GM12878 (cell line): ENCODE results near the gene TMPRSS6. TPM values are rescaled to one million over a fixed set of nuclear protein-coding genes. Genes with fewer than 3 reads are reported as not detected.

ENCODE experiments used
- ATAC-seq: fragments of 200-7000 bp; cut with Tn5 transposase; 3 replicates; pipeline ENCODE4 v1.9.1; 2020; ENCODE audit warnings: mild to moderate bottlenecking, moderate library complexity
- BruUV-seq: library from RNA; stranded (reverse); fragments of 400-500 nt; replicated peaks from 2 replicates; lab custom pipeline; 2021; lab: Mats Ljungman, UMichigan
- CTCF ChIA-PET: fragments of 300-600 bp; sonication (Branson Sonifier 250); formaldehyde crosslinking; extraction: SDS; loops from one replicate; lab custom pipeline; 2021; ENCODE audit warnings: inconsistent platforms; lab: Yijun Ruan, JAX
- POLR2A ChIA-PET: fragments of 350-600 bp; formaldehyde crosslinking; extraction: SDS; loops from one replicate; lab custom pipeline; 2021; ENCODE audit warnings: inconsistent platforms; lab: Charles Lee
- RAD21 ChIA-PET: fragments of 300-600 bp; sonication (Branson Sonifier 250); formaldehyde crosslinking; loops from one replicate; lab custom pipeline; 2023; ENCODE audit warnings: antibody characterized with exemption; ENCODE audit not compliant: unreplicated experiment; lab: Charles Lee
- SMC1A ChIA-PET: fragments of 300-600 bp; sonication (Branson Sonifier 250); formaldehyde crosslinking; loops from one replicate; lab custom pipeline; 2023; ENCODE audit not compliant: unreplicated experiment, uncharacterized antibody; lab: Charles Lee
- DNase-seq: peaks from one replicate; pipeline ENCODE4 v3.0.0-alpha.2; 2011; ENCODE audit warnings: low read depth, low spot score
- FAIRE-seq: peaks from 3 replicates; lab custom pipeline; 2011; peaks lifted over from hg19 to GRCh38; lab: Jason Lieb, UNC
- H2AFZ ChIP-seq: 2 replicates; pipeline ENCODE4 v1.6.0; 2011; ENCODE audit warnings: low read depth, low read length, control low read depth; ENCODE audit not compliant: control insufficient read depth
- H3K27ac ChIP-seq: 2 replicates; pipeline ENCODE4 v1.5.1; 2011; ENCODE audit warnings: control low read depth; ENCODE audit not compliant: control insufficient read depth, insufficient read depth
- H3K27me3 ChIP-seq, 2 experiments: replicated peaks in 1 of 2; 2 replicates each; pipeline versions ENCODE4 v1.6.0 to v1.6.1; 2011; ENCODE audit warnings: low read length in 1 of 2; ENCODE audit not compliant: control insufficient read depth in 2 of 2, insufficient read depth in 2 of 2
- H3K36me3 ChIP-seq, 2 experiments: 2 replicates each; pipeline ENCODE4 v1.5.1; 2011; ENCODE audit warnings: low read length in 1 of 2; ENCODE audit not compliant: control insufficient read depth in 2 of 2, insufficient read depth in 2 of 2
- H3K4me1 ChIP-seq: 2 replicates; pipeline ENCODE4 v1.6.1; 2011; ENCODE audit warnings: mild to moderate bottlenecking, low read length, moderate library complexity, mixed read lengths; ENCODE audit not compliant: control insufficient read depth, insufficient read depth
- H3K4me2 ChIP-seq: 2 replicates; pipeline ENCODE4 v1.6.0; 2011; ENCODE audit warnings: control low read depth; ENCODE audit not compliant: control insufficient read depth, insufficient read depth
- H3K4me3 ChIP-seq: fragments of 200-600 bp; sonication (generic); 2 replicates; pipeline ENCODE4 v1.5.1; 2016
- H3K79me2 ChIP-seq: 2 replicates; pipeline ENCODE4 v1.6.0; 2011; ENCODE audit warnings: low read length; ENCODE audit not compliant: control insufficient read depth, insufficient read depth
- H3K9ac ChIP-seq: 2 replicates; pipeline ENCODE4 v1.8.0; 2011; ENCODE audit warnings: low read length, control low read depth, mixed read lengths; ENCODE audit not compliant: control insufficient read depth, insufficient read depth
- H3K9me3 ChIP-seq: replicated peaks from 3 replicates; pipeline ENCODE4 v1.5.1; 2011; ENCODE audit warnings: mild to moderate bottlenecking, low read length; ENCODE audit not compliant: control insufficient read depth, insufficient read depth
- H4K20me1 ChIP-seq: 2 replicates; pipeline ENCODE4 v1.6.0; 2011; ENCODE audit not compliant: control insufficient read depth, insufficient read depth
- EED ChIP-seq: sonication (generic); IDR thresholded peaks from 2 replicates; pipeline ENCODE4 v1.6.1; 2016; ENCODE audit warnings: antibody characterized with exemption, low read depth
- ESRRA ChIP-seq: IDR thresholded peaks from 2 replicates; pipeline ENCODE4 v1.6.1; 2012; ENCODE audit warnings: mild to moderate bottlenecking, low read length, improper control_type of control experiment
- ETV6 ChIP-seq, 2 experiments: fragments of 450-650 bp in 1 of 2; IDR thresholded peaks in 1 of 2; conservative IDR thresholded peaks in 1 of 2; 2 replicates each; pipeline ENCODE4 v1.6.1; 2014; ENCODE audit warnings: antibody characterized with exemption in 1 of 2, borderline replicate concordance in 1 of 2, low read depth in 1 of 2, mild to moderate bottlenecking in 1 of 2, moderate library complexity in 1 of 2
- IRF4 ChIP-seq: IDR thresholded peaks from 2 replicates; pipeline ENCODE4 v1.6.1; 2011; ENCODE audit warnings: low read depth, low read length
- KLF5 ChIP-seq: fragments of 450-650 bp; IDR thresholded peaks from 2 replicates; pipeline ENCODE4 v1.6.1; 2014; ENCODE audit warnings: mild to moderate bottlenecking; ENCODE audit not compliant: partially characterized antibody
- RELA ChIP-seq: fragments of 450-650 bp; IDR thresholded peaks from 2 replicates; pipeline ENCODE4 v1.8.0; 2014; ENCODE audit warnings: borderline replicate concordance; ENCODE audit not compliant: partially characterized antibody
- YY1 ChIP-seq: IDR thresholded peaks from 2 replicates; pipeline ENCODE4 v1.6.1; 2011; ENCODE audit warnings: low read depth, mild to moderate bottlenecking, low read length
- WGBS: methylation state at CpG from one replicate; pipeline ENCODE4 v1.1.6; 2016; ENCODE audit warnings: low lambda C conversion rate; ENCODE audit not compliant: insufficient replicate concordance, insufficient coverage; ENCODE audit errors: missing lambda C conversion rate; 5-methylcytosine and 5-hydroxymethylcytosine counted together
- in situ Hi-C: fragments of 300-500 bp; cut with MboI; formaldehyde crosslinking; loops from 9 replicates; pipeline ENCODE4 v1.14.3; 2018; ENCODE audit warnings: mixed read lengths
- intact Hi-C: fragments of 100-400 bp; cut with micrococcal nuclease; formaldehyde crosslinking; loops from one replicate; pipeline ENCODE4 v1.14.2; 2022; ENCODE audit not compliant: unreplicated experiment
- polyA plus RNA-seq, 11 experiments: library from polyadenylated mRNA; depleted of rRNA in 4 of 11; unstranded in 6 of 11; stranded (reverse) in 5 of 11; fragments of >200 nt; fragmentation: Nextera tagmentation in 4 of 11; fragmentation: Illumina TruSeq in 1 of 11; extraction: Ambion mirVana in 4 of 11; extraction: Trizol in 1 of 11; gene quantifications; 1 replicate in 1 of 11; 2 replicates in 10 of 11; pipeline versions ENCODE4 v1.2.1 to v1.2.3, GENCODE V29; 2011 to 2016; ENCODE audit warnings: inconsistent platforms in 2 of 11, missing spikeins in 2 of 11, low read depth in 1 of 11
- total RNA-seq, 4 experiments: library from RNA; depleted of rRNA in 3 of 4; stranded (reverse); fragments of >200 nt in 3 of 4; fragmentation: Illumina TruSeq in 1 of 4; extraction: Trizol in 1 of 4; gene quantifications; 2 replicates each; pipeline versions ENCODE4 v1.2.1 to v1.2.3, GENCODE V29; 2013 to 2021
- TF ChIP-seq, protein P1 (sequence below): fragments of 450-650 bp; IDR thresholded peaks from 2 replicates; pipeline ENCODE4 v1.6.1; 2017; ENCODE audit warnings: mild to moderate bottlenecking, moderate library complexity
- TF ChIP-seq, protein P2 (sequence below): IDR thresholded peaks from 2 replicates; pipeline ENCODE4 v1.6.1; 2011; ENCODE audit warnings: borderline replicate concordance, low read depth, mild to moderate bottlenecking, moderate library complexity, mixed read lengths, low read length; ENCODE audit not compliant: insufficient read depth; ENCODE audit errors: extremely low read length
- TF ChIP-seq, protein P3 (sequence below): fragments of 450-650 bp; formaldehyde crosslinking; IDR thresholded peaks from 2 replicates; pipeline ENCODE4 v1.4.0; 2022; ENCODE audit warnings: mild to moderate bottlenecking, moderate library complexity
- TF ChIP-seq, protein P4 (sequence below): IDR thresholded peaks from 2 replicates; pipeline ENCODE4 v1.6.1; 2012; ENCODE audit warnings: low read depth, low read length, improper control_type of control experiment
- TF ChIP-seq, protein P5 (sequence below): fragments of 450-650 bp; conservative IDR thresholded peaks from 2 replicates; pipeline ENCODE4 v1.6.1; 2017; ENCODE audit warnings: mild to moderate bottlenecking, moderate library complexity

The TMPRSS6 gene
- total and polyA plus RNA-seq, 10 of the 15 experiments (the other 5 are each of a cell fraction or from before 2014, with no cell fraction given), result 0.06 to 0.69 (median 0.19) TPM; not detected in 6

DNA sequence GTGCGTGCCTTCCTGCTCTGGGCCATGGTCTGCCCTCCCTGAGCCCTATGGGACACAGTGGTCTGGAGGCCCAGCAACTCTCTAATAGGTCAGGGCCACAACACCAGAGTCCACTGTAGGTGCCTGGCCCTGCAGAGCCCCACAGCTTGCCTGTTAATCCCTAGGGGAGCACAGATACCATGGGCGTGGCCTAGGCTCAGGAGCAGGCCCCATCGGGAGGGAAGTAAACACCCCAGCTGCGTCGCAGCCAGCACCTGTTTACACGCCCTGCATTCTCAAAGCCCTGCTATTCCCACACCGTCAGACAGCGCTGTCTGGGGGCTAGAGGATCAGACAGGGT, 55.5 kb downstream of the TMPRSS6 start:
- peaks cover 0 to 2% of the 10 kb centered on the region in 2 experiments; a peak in 2 of 4 replicates for H3K36me3 ChIP-seq
- no peaks in the 10 kb centered on the region for H3K4me1 ChIP-seq
- SMC1A ChIA-PET, result no interaction called here
- POLR2A ChIA-PET, result interaction anchor here (0.6 kb wide), 1 partner anchor 91 kb away, joined by 4 read pairs; no protein-coding TSS in a partner anchor
- no TSS peak for BruUV-seq
- no peak for DNase-seq
- H4K20me1 ChIP-seq, result no peaks in the 10 kb centered on the region
- H3K27me3 ChIP-seq, result no peaks in the 10 kb centered on the region
- CTCF ChIA-PET, result interaction anchor here (0.7 to 2.0 kb wide), 2 partner anchors 8 to 10 kb away, joined by 3 to 4 read pairs; no protein-coding TSS in a partner anchor
- intact Hi-C loops, result no loop called here
- no peak overlapping the region for H3K9ac ChIP-seq
- ATAC-seq, result no peak
- H3K9me3 ChIP-seq, result no peaks in the 10 kb centered on the region
- no peak overlapping the region for H3K4me3 ChIP-seq
- TF ChIP-seq, protein P1, sequence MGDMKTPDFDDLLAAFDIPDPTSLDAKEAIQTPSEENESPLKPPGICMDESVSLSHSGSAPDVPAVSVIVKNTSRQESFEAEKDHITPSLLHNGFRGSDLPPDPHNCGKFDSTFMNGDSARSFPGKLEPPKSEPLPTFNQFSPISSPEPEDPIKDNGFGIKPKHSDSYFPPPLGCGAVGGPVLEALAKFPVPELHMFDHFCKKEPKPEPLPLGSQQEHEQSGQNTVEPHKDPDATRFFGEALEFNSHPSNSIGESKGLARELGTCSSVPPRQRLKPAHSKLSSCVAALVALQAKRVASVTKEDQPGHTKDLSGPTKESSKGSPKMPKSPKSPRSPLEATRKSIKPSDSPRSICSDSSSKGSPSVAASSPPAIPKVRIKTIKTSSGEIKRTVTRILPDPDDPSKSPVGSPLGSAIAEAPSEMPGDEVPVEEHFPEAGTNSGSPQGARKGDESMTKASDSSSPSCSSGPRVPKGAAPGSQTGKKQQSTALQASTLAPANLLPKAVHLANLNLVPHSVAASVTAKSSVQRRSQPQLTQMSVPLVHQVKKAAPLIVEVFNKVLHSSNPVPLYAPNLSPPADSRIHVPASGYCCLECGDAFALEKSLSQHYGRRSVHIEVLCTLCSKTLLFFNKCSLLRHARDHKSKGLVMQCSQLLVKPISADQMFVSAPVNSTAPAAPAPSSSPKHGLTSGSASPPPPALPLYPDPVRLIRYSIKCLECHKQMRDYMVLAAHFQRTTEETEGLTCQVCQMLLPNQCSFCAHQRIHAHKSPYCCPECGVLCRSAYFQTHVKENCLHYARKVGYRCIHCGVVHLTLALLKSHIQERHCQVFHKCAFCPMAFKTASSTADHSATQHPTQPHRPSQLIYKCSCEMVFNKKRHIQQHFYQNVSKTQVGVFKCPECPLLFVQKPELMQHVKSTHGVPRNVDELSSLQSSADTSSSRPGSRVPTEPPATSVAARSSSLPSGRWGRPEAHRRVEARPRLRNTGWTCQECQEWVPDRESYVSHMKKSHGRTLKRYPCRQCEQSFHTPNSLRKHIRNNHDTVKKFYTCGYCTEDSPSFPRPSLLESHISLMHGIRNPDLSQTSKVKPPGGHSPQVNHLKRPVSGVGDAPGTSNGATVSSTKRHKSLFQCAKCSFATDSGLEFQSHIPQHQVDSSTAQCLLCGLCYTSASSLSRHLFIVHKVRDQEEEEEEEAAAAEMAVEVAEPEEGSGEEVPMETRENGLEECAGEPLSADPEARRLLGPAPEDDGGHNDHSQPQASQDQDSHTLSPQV, result no peak
- TF ChIP-seq, protein P2, sequence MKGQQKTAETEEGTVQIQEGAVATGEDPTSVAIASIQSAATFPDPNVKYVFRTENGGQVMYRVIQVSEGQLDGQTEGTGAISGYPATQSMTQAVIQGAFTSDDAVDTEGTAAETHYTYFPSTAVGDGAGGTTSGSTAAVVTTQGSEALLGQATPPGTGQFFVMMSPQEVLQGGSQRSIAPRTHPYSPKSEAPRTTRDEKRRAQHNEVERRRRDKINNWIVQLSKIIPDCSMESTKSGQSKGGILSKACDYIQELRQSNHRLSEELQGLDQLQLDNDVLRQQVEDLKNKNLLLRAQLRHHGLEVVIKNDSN, result no peak
- TF ChIP-seq IRF4 (no peak), ETV6 (conservative IDR thresholded peaks at IDR 0.05 in 1 of 2, IDR thresholded peaks at IDR 0.05 in 1 of 2; ENCODE audit: borderline replicate concordance in 1 of 2, low read depth in 1 of 2) (no peak), YY1 (no peak), KLF5 (no peak), ESRRA (no peak), RELA (no peak), EED (no peak)
- TF ChIP-seq, protein P3, sequence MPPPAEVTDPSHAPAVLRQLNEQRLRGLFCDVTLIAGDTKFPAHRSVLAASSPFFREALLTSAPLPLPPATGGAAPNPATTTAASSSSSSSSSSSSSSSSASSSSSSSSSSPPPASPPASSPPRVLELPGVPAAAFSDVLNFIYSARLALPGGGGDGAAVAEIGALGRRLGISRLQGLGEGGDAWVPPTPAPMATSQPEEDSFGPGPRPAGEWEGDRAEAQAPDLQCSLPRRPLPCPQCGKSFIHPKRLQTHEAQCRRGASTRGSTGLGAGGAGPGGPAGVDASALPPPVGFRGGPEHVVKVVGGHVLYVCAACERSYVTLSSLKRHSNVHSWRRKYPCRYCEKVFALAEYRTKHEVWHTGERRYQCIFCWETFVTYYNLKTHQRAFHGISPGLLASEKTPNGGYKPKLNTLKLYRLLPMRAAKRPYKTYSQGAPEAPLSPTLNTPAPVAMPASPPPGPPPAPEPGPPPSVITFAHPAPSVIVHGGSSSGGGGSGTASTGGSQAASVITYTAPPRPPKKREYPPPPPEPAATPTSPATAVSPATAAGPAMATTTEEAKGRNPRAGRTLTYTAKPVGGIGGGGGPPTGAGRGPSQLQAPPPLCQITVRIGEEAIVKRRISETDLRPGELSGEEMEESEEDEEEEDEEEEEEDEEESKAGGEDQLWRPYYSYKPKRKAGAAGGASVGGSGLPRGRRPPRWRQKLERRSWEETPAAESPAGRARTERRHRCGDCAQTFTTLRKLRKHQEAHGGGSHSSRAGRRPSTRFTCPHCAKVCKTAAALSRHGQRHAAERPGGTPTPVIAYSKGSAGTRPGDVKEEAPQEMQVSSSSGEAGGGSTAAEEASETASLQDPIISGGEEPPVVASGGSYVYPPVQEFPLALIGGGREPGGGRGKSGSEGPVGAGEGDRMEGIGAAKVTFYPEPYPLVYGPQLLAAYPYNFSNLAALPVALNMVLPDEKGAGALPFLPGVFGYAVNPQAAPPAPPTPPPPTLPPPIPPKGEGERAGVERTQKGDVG (CRISPR knock-in tag), result no peak
- TF ChIP-seq, protein P4, sequence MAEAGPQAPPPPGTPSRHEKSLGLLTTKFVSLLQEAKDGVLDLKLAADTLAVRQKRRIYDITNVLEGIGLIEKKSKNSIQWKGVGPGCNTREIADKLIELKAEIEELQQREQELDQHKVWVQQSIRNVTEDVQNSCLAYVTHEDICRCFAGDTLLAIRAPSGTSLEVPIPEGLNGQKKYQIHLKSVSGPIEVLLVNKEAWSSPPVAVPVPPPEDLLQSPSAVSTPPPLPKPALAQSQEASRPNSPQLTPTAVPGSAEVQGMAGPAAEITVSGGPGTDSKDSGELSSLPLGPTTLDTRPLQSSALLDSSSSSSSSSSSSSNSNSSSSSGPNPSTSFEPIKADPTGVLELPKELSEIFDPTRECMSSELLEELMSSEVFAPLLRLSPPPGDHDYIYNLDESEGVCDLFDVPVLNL, result no peak
- TF ChIP-seq, protein P5, sequence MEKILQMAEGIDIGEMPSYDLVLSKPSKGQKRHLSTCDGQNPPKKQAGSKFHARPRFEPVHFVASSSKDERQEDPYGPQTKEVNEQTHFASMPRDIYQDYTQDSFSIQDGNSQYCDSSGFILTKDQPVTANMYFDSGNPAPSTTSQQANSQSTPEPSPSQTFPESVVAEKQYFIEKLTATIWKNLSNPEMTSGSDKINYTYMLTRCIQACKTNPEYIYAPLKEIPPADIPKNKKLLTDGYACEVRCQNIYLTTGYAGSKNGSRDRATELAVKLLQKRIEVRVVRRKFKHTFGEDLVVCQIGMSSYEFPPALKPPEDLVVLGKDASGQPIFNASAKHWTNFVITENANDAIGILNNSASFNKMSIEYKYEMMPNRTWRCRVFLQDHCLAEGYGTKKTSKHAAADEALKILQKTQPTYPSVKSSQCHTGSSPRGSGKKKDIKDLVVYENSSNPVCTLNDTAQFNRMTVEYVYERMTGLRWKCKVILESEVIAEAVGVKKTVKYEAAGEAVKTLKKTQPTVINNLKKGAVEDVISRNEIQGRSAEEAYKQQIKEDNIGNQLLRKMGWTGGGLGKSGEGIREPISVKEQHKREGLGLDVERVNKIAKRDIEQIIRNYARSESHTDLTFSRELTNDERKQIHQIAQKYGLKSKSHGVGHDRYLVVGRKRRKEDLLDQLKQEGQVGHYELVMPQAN, result no peak
- RAD21 ChIA-PET, result interaction anchor here (0.9 to 1.4 kb wide), 2 partner anchors 9 to 146 kb away, joined by 3 read pairs; no protein-coding TSS in a partner anchor
- no peaks in the 10 kb centered on the region for H3K79me2 ChIP-seq
- in situ Hi-C loops, result no loop called here
- no peak for FAIRE-seq
- no peak overlapping the region for H3K4me2 ChIP-seq
- H2AFZ ChIP-seq, result no peak overlapping the region
- WGBS, result 37% methylated on average over 8 of the region's 8 CpGs
- H3K27ac ChIP-seq, result no peak overlapping the region
